Measurements from ENCODE around the gene BNIPL.

Gene BNIPL

GRCh38 chr1:151010346-151010726 is 26.1 kb upstream of the BNIPL start:
- DNase-seq (ENCODE audit: low read depth), result no peak

GRCh38 chr1:151011154-151011850 is 25.1 kb upstream of the BNIPL start:
- no peak for DNase-seq (ENCODE audit: low read depth)

GRCh38 chr1:151012684-151013471 is 23.5 kb upstream of the BNIPL start:
- no peak for DNase-seq (ENCODE audit: low read depth)

- no peak for DNase-seq (ENCODE audit: low read depth)
Observed at GRCh38 chr1:151013518-151013917, 22.9 kb upstream of the BNIPL start.

GRCh38 chr1:151024540-151025146 is 11.7 kb upstream of the BNIPL start:
- no peak for DNase-seq (ENCODE audit: low read depth)

- no peak for DNase-seq (ENCODE audit: low read depth)
Observed at GRCh38 chr1:151026460-151026859, 9.9 kb upstream of the BNIPL start.

GRCh38 chr1:151032164-151032563 is 4.2 kb upstream of the BNIPL start:
- no peak for DNase-seq (ENCODE audit: low read depth)

- no peak for DNase-seq (ENCODE audit: low read depth)
Observed at GRCh38 chr1:151035167-151035566, 1.2 kb upstream of the BNIPL start.

GRCh38 chr1:151037032-151037431 is 646 bp downstream of the BNIPL start:
- DNase-seq (ENCODE audit: low read depth), result no peak

- DNase-seq (ENCODE audit: low read depth), result no peak
Observed at GRCh38 chr1:151039521-151039920, 3.1 kb downstream of the BNIPL start.

GRCh38 chr1:151043163-151043562 is 6.8 kb downstream of the BNIPL start:
- DNase-seq (ENCODE audit: low read depth), result no peak

GRCh38 chr1:151047591-151047924 is 11.2 kb downstream of the BNIPL start, which contains the start of gene C1orf56:
TSS of gene C1orf56 (plus strand) at chr1:151047751. CDS start at chr1:151047848, 97 bp downstream.
- DNase-seq (ENCODE audit: low read depth), result no peak

GRCh38 chr1:151047925-151048644 is 11.7 kb downstream of the BNIPL start:
- no peak for DNase-seq (ENCODE audit: low read depth)

GRCh38 chr1:151048645-151049032 is 12.3 kb downstream of the BNIPL start:
- no peak for DNase-seq (ENCODE audit: low read depth)

- DNase-seq (ENCODE audit: low read depth), result no peak
Observed at GRCh38 chr1:151049458-151049857, 13.1 kb downstream of the BNIPL start.

- DNase-seq (ENCODE audit: low read depth), result no peak
Observed at GRCh38 chr1:151050051-151050688, 13.8 kb downstream of the BNIPL start.

GRCh38 chr1:151051356-151052009 is 15.1 kb downstream of the BNIPL start:
- DNase-seq (ENCODE audit: low read depth), result no peak

- DNase-seq (ENCODE audit: low read depth), result no peak
Observed at GRCh38 chr1:151054971-151055547, 18.7 kb downstream of the BNIPL start.

- no peak for DNase-seq (ENCODE audit: low read depth)
Observed at GRCh38 chr1:151055581-151055980, 19.2 kb downstream of the BNIPL start.

GRCh38 chr1:151056149-151056548 is 19.8 kb downstream of the BNIPL start:
- no peak for DNase-seq (ENCODE audit: low read depth)

- no peak for DNase-seq (ENCODE audit: low read depth)
Observed at GRCh38 chr1:151058692-151059091, 22.3 kb downstream of the BNIPL start.

Data from HS-5 (cell line).